Measurements from ENCODE around the gene ARHGEF19. TPM values are rescaled to one million over a fixed set of nuclear protein-coding genes. Genes with fewer than 3 reads are reported as not detected.

ARHGEF19 gene
- total RNA-seq, 1 donor from 2014 or later: 15.6 TPM

- ATAC-seq (peak; percentile 79 to 82), DNase-seq (no peak)
- Histone ChIP-seq H3K27ac (peak overlapping the region; percentile 92), H3K9me3 (no peaks in the 10 kb centered on the region), H3K4me3 (peak overlapping the region; percentile 77), H3K27me3 (ENCODE audit: low read depth) (no peaks in the 10 kb centered on the region), H3K4me1 (peaks cover 21% of the 10 kb centered on the region), H3K36me3 (no peaks in the 10 kb centered on the region)
- peak; percentile 35 for TF ChIP-seq CTCF (IDR thresholded peaks at IDR 0.05)
- intact Hi-C loops (cut with DNase I): no loop called here
These were observed 23.6 kb upstream of the ARHGEF19 start for GRCh38 chr1:16235944-16236510.

- DNase-seq: peak; percentile 6
These were observed 22.9 kb upstream of the ARHGEF19 start for GRCh38 chr1:16235347-16235746.

GRCh38 chr1:16233431-16233830 is 21.0 kb upstream of the ARHGEF19 start:
- H3K9me3 ChIP-seq: no peaks in the 10 kb centered on the region
- no peaks in the 10 kb centered on the region for H3K36me3 ChIP-seq
- ATAC-seq (no peak), DNase-seq (peak; percentile 38)
- intact Hi-C loops (cut with DNase I): no loop called here
- no peak overlapping the region for H3K4me3 ChIP-seq
- no peaks in the 10 kb centered on the region for H3K27me3 ChIP-seq (ENCODE audit: low read depth)
- H3K4me1 ChIP-seq: peaks cover 21% of the 10 kb centered on the region
- H3K27ac ChIP-seq: no peak overlapping the region
- no peak for TF ChIP-seq CTCF (IDR thresholded peaks at IDR 0.05)

More at GRCh38 chr1:16235347-16235746, 22.9 kb upstream of the ARHGEF19 start:
- Histone ChIP-seq H3K27me3 (ENCODE audit: low read depth) (no peaks in the 10 kb centered on the region), H3K4me1 (peaks cover 21% of the 10 kb centered on the region), H3K4me3 (no peak overlapping the region), H3K36me3 (no peaks in the 10 kb centered on the region), H3K9me3 (no peaks in the 10 kb centered on the region), H3K27ac (no peak overlapping the region)
- no peak for TF ChIP-seq CTCF (IDR thresholded peaks at IDR 0.05)
- intact Hi-C loops (cut with DNase I): no loop called here
- no peak for ATAC-seq

GRCh38 chr1:16232316-16232710 is 19.9 kb upstream of the ARHGEF19 start:
- no peaks in the 10 kb centered on the region for H3K36me3 ChIP-seq
- no peak for TF ChIP-seq CTCF (IDR thresholded peaks at IDR 0.05)
- DNase-seq: no peak

GRCh38 chr1:16231331-16232315 is 19.2 kb upstream of the ARHGEF19 start:
- Histone ChIP-seq H3K27me3 (ENCODE audit: low read depth) (peaks cover 16% of the 10 kb centered on the region), H3K9me3 (no peaks in the 10 kb centered on the region), H3K36me3 (no peaks in the 10 kb centered on the region), H3K4me1 (peaks cover 21% of the 10 kb centered on the region), H3K27ac (no peak overlapping the region), H3K4me3 (no peak overlapping the region)
- no peak for TF ChIP-seq CTCF (IDR thresholded peaks at IDR 0.05)
- DNase-seq (peak; percentile 39), ATAC-seq (no peak)
- intact Hi-C loops (cut with DNase I): no loop called here

More at GRCh38 chr1:16232316-16232710, 19.9 kb upstream of the ARHGEF19 start:
- H3K27ac ChIP-seq: no peak overlapping the region
- intact Hi-C loops (cut with DNase I): no loop called here
- peaks cover 9% of the 10 kb centered on the region for H3K27me3 ChIP-seq (ENCODE audit: low read depth)
- peaks cover 18% of the 10 kb centered on the region for H3K4me1 ChIP-seq
- no peaks in the 10 kb centered on the region for H3K9me3 ChIP-seq
- ATAC-seq: no peak
- H3K4me3 ChIP-seq: no peak overlapping the region

All from lower lobe of right lung (tissue), 2 donors.